Calu3 (cell line): ENCODE results near the gene PUS1. TPM values are rescaled to one million over a fixed set of nuclear protein-coding genes. Genes with fewer than 3 reads are reported as not detected.

Experiments
- BruUV-seq: library from RNA; stranded (reverse); fragments of 400-500 nt; replicated peaks from 2 replicates; lab custom pipeline; 2021; lab: Mats Ljungman, UMichigan
- CTCF ChIA-PET: fragments of 300-600 bp; sonication (Branson Sonifier 250); formaldehyde crosslinking; loops from one replicate; lab custom pipeline; 2022; ENCODE audit warnings: antibody characterized with exemption; lab: Charles Lee
- DNase-seq: peaks from one replicate; pipeline ENCODE4 v3.0.0; 2022
- H3K27ac Mint-ChIP-seq: one replicate; pipeline ENCODE4 v1.8.0; 2022; ENCODE audit warnings: mixed read lengths; ENCODE audit not compliant: unreplicated experiment
- H3K27me3 Mint-ChIP-seq: one replicate; pipeline ENCODE4 v1.8.0; 2022; ENCODE audit warnings: mixed read lengths; ENCODE audit not compliant: unreplicated experiment
- H3K36me3 Mint-ChIP-seq: one replicate; pipeline ENCODE4 v1.8.0; 2022; ENCODE audit warnings: mild to moderate bottlenecking, moderate library complexity, mixed read lengths; ENCODE audit not compliant: insufficient read depth, unreplicated experiment
- H3K4me1 Mint-ChIP-seq: one replicate; pipeline ENCODE4 v1.8.0; 2022; ENCODE audit warnings: mild to moderate bottlenecking, low read depth, mixed read lengths; ENCODE audit not compliant: unreplicated experiment
- H3K4me3 Mint-ChIP-seq: one replicate; pipeline ENCODE4 v1.8.0; 2022; ENCODE audit warnings: mild to moderate bottlenecking, low read depth, moderate library complexity, mixed read lengths; ENCODE audit not compliant: unreplicated experiment
- H3K9me3 Mint-ChIP-seq: one replicate; pipeline ENCODE4 v1.8.0; 2022; ENCODE audit warnings: low read depth, mixed read lengths; ENCODE audit not compliant: unreplicated experiment
- intact Hi-C: fragments of 100-400 bp; cut with micrococcal nuclease; formaldehyde crosslinking; loops from one replicate; pipeline ENCODE4 v1.10.0; 2022; ENCODE audit not compliant: unreplicated experiment
- total RNA-seq: library from RNA; stranded (reverse); gene quantifications from 2 replicates; pipeline ENCODE4 v1.2.3, GENCODE V29; 2022
- TF ChIP-seq, protein P1 (sequence below): fragments of 200-600 bp; IDR thresholded peaks from one replicate; pipeline ENCODE4 v1.8.0; 2022; ENCODE audit warnings: antibody characterized with exemption; ENCODE audit not compliant: unreplicated experiment

Gene PUS1
- total RNA-seq, 1 experiment from 2014 or later = 81.3 TPM

DNA sequence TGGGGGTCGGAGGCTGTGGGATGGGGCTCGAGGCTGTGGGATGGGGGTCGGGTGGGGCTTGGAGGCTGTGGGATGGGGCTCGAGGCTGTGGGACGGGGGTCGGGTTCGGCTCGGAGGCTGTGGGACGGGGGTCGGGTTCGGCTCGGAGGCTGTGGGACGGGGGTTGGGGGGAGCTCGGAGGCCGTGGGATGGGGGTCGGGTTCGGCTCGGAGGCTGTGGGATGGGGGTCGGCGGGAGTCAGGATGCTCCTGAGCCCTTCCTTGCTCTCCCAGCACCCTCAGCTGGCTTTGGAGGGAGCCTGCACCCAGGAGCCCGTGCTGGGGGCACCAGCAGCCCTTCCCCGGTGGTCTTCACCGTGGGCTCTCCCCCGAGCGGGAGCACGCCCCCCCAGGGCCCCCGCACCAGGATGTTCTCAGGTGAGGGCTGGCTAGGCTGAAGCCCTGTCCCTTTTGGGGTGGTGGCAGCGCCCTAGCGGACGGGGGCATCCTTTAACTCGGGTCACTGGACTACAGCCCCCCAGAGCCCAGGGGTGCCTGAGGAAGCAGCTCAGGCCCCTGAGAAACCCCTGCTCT is 11.9 kb upstream of the PUS1 start:
- Mint-ChIP-seq H3K36me3 (peaks cover 44% of the 10 kb centered on the region), H3K4me1 (peaks cover 8% of the 10 kb centered on the region), H3K9me3 (no peaks in the 10 kb centered on the region), H3K27me3 (no peaks in the 10 kb centered on the region), H3K4me3 (no peak overlapping the region), H3K27ac (no peak overlapping the region)
- no peak for DNase-seq
- BruUV-seq = no TSS peak
- CTCF ChIA-PET = no interaction called here
- intact Hi-C loops = no loop called here
- TF ChIP-seq, protein P1, sequence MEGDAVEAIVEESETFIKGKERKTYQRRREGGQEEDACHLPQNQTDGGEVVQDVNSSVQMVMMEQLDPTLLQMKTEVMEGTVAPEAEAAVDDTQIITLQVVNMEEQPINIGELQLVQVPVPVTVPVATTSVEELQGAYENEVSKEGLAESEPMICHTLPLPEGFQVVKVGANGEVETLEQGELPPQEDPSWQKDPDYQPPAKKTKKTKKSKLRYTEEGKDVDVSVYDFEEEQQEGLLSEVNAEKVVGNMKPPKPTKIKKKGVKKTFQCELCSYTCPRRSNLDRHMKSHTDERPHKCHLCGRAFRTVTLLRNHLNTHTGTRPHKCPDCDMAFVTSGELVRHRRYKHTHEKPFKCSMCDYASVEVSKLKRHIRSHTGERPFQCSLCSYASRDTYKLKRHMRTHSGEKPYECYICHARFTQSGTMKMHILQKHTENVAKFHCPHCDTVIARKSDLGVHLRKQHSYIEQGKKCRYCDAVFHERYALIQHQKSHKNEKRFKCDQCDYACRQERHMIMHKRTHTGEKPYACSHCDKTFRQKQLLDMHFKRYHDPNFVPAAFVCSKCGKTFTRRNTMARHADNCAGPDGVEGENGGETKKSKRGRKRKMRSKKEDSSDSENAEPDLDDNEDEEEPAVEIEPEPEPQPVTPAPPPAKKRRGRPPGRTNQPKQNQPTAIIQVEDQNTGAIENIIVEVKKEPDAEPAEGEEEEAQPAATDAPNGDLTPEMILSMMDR = no peak

DNA sequence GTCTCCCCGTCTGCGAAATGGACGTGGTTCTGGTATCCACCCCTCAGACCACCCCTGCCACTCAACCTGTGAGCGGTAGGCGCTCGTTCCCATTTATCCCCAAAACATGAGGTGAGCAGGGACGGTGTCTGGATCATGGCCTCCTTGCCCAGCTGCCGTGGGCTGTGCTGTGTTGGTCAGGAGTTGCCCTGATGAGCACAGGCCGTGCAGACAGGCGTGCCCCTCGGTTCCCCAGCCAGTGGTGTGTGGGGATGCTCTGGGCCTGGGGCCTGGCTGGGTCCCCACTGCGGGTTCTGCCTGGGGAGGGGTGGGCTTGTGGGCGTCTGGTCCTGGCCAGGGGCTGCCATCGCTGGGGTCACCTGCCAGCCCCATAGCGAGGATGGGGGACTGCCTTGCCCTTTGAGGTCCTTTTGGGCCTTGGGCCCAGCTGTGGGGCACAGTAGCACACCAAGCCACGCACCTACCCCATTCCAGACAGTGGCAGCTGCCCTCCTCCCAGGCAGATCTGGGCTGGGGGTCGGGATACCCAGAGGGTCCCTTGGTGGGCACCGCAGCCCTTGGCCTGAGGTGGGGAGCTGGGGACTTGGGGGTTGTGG is 11.3 kb upstream of the PUS1 start:
- DNase-seq = no peak
- TF ChIP-seq, protein P1 = no peak
- Mint-ChIP-seq H3K27ac (no peak overlapping the region), H3K27me3 (no peaks in the 10 kb centered on the region), H3K4me3 (no peak overlapping the region), H3K4me1 (peaks cover 2% of the 10 kb centered on the region), H3K9me3 (no peaks in the 10 kb centered on the region), H3K36me3 (peaks cover 39% of the 10 kb centered on the region)
- BruUV-seq = no TSS peak
- intact Hi-C loops = no loop called here
- CTCF ChIA-PET = interaction anchor here (0.5 kb wide), 1 partner anchor 680 kb away, joined by 3 read pairs; no protein-coding TSS in a partner anchor

DNA sequence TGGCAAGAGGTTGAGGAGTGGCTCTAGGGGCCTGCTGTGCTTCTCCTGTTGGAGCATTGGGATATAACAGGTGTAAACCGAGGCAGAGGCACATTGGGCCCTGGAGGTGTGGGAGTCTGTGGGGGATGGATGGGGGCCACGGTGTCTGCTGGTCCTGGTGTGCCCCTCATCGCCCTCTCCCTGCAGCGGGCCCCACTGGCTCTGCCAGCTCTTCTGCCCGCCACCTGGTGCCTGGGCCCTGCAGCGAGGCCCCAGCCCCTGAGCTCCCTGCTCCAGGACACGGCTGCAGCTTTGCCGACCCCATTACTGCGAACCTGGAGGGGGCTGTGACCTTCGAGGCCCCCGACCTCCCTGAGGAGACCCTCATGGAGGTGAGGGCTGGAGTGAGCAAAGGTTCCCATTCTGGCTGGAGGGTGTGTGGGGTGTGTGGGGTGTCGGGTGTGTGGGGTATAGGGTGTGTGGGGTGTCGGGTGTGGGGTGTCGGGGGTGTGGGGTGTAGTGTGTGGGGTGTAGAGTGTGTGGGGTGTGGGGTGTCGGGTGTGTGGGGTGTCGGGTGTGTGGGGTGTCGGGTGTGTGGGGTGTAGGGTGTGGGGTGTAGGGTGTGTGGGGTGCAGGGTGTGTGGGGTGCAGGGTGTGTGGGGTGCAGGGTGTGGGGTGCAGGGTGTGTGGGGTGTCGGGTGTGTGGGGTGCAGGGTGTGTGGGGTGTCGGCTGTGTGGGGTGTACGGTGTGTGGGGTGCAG is 10.6 kb upstream of the PUS1 start:
- Mint-ChIP-seq H3K27ac (no peak overlapping the region), H3K27me3 (no peaks in the 10 kb centered on the region), H3K4me1 (no peaks in the 10 kb centered on the region), H3K4me3 (no peak overlapping the region), H3K36me3 (peaks cover 37% of the 10 kb centered on the region), H3K9me3 (no peaks in the 10 kb centered on the region)
- DNase-seq = no peak
- intact Hi-C loops = no loop called here
- TF ChIP-seq, protein P1 = no peak
- CTCF ChIA-PET = interaction anchor here (0.5 kb wide), 1 partner anchor 680 kb away, joined by 3 read pairs; no protein-coding TSS in a partner anchor
- BruUV-seq = no TSS peak

DNA sequence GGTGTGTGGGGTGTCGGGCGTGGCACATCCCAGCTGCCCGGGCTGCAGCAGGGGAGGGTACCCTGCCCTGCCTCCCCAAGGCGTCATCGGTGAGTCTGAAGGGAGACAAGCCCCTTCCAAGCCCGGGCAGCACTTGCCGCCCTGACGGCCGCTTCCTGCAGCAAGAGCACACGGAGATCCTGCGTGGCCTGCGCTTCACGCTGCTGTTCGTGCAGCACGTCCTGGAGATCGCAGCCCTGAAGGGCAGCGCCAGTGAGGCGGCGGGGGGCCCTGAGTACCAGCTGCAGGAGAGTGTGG is 10.1 kb upstream of the PUS1 start:
- DNase-seq = no peak
- no peaks in the 10 kb centered on the region for H3K9me3 Mint-ChIP-seq
- H3K27me3 Mint-ChIP-seq = no peaks in the 10 kb centered on the region
- no peak overlapping the region for H3K4me3 Mint-ChIP-seq
- no peaks in the 10 kb centered on the region for H3K4me1 Mint-ChIP-seq
- no TSS peak for BruUV-seq
- H3K27ac Mint-ChIP-seq = no peak overlapping the region
- peaks cover 32% of the 10 kb centered on the region for H3K36me3 Mint-ChIP-seq
- intact Hi-C loops = no loop called here
- CTCF ChIA-PET = no interaction called here
- TF ChIP-seq, protein P1 = no peak
